HFFc6 (cell line): Measurements from ENCODE around the gene DUS1L. TPM values are rescaled to one million over a fixed set of nuclear protein-coding genes. Genes with fewer than 3 reads are reported as not detected.

ENCODE experiments used
- DNase-seq: peaks from one replicate; pipeline ENCODE4 v3.0.0-alpha.2; 2018
- H3K27ac Mint-ChIP-seq: 2 replicates; pipeline ENCODE4 v1.8.0; 2020; ENCODE audit warnings: mild to moderate bottlenecking, mixed read lengths
- H3K27me3 Mint-ChIP-seq: 2 replicates; pipeline ENCODE4 v1.8.0; 2021; ENCODE audit warnings: mild to moderate bottlenecking, moderate library complexity, mixed read lengths; ENCODE audit not compliant: insufficient read depth
- H3K36me3 Mint-ChIP-seq: 2 replicates; pipeline ENCODE4 v1.8.0; 2021; ENCODE audit warnings: low read depth, mixed read lengths
- H3K4me1 Mint-ChIP-seq: 2 replicates; pipeline ENCODE4 v1.8.0; 2020; ENCODE audit warnings: low read depth, mixed read lengths
- H3K4me3 Mint-ChIP-seq: 2 replicates; pipeline ENCODE4 v1.8.0; 2020; ENCODE audit warnings: mild to moderate bottlenecking, moderate library complexity, mixed read lengths
- H3K9me3 Mint-ChIP-seq: 2 replicates; pipeline ENCODE4 v1.8.0; 2020; ENCODE audit warnings: mild to moderate bottlenecking, mixed read lengths
- total RNA-seq, 6 experiments: library from RNA; stranded (reverse); fragmentation: NEBNext Ultra II Directional; extraction: Animal tissue kit (Norgen Biotek cat#: 25700); gene quantifications; 2 replicates in 1 of 6; 3 replicates in 5 of 6; pipeline ENCODE4 v1.2.3, GENCODE V29; 2021
- TF ChIP-seq, protein P1 (sequence below): fragments of 200-600 bp; sonication (generic); IDR thresholded peaks from 2 replicates; pipeline ENCODE4 v1.5.0; 2021; ENCODE audit warnings: antibody characterized with exemption, mild to moderate bottlenecking

DUS1L gene
- total RNA-seq, 6 experiments from 2014 or later, result 65.8 to 86.8 (median 71.2) TPM

DNA sequence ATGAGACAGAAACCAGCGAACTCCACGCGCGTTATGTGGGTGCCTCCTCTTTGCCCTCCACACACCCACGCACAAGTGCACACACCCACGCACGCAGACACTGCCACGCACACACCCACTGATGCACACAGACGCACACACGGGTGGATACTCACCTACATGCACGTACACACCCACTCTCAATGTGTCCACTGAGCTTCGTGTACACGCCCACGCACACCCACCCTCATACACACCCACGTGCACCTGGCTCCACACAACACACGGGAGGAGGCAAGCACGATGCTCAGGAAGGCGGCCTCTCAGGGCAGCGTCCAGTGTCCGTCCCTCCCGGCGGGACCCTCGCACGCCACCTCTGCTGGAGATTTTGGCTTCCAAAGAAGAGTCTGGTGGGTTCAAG lies 18.2 kb downstream of the DUS1L start:
- DNase-seq, result no peak
- H3K27ac Mint-ChIP-seq, result no peak overlapping the region

DNA sequence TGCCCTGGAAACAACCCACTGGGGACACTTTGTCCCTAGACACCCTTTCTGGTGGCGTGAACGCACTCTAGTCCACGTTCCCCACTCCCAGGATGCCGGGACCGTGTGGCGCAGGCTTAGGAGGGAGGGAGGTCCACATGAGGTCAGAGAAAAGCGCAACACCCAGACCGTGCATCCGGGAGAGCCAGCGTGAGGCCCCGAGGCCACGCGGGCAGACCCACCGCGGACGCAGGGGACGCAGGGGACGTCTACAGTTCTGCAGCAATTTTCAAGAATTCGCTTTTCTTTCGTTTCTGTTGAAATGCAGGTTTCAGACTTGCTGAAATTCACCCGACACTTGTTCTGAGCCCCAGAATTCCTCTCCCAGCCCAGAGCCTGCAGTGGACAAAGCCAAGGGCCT lies 18.7 kb downstream of the DUS1L start:
- Mint-ChIP-seq H3K27ac (no peak overlapping the region), H3K9me3 (no peaks in the 10 kb centered on the region), H3K27me3 (no peaks in the 10 kb centered on the region), H3K36me3 (peaks cover 5% of the 10 kb centered on the region; the same call in 1 of the 2 replicates), H3K4me1 (no peaks in the 10 kb centered on the region), H3K4me3 (no peak overlapping the region)
- DNase-seq, result no peak
- TF ChIP-seq, protein P1, sequence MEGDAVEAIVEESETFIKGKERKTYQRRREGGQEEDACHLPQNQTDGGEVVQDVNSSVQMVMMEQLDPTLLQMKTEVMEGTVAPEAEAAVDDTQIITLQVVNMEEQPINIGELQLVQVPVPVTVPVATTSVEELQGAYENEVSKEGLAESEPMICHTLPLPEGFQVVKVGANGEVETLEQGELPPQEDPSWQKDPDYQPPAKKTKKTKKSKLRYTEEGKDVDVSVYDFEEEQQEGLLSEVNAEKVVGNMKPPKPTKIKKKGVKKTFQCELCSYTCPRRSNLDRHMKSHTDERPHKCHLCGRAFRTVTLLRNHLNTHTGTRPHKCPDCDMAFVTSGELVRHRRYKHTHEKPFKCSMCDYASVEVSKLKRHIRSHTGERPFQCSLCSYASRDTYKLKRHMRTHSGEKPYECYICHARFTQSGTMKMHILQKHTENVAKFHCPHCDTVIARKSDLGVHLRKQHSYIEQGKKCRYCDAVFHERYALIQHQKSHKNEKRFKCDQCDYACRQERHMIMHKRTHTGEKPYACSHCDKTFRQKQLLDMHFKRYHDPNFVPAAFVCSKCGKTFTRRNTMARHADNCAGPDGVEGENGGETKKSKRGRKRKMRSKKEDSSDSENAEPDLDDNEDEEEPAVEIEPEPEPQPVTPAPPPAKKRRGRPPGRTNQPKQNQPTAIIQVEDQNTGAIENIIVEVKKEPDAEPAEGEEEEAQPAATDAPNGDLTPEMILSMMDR, result no peak

More for the DNA sequence above, 18.2 kb downstream of the DUS1L start:
- TF ChIP-seq, protein P1, result no peak
- no peaks in the 10 kb centered on the region for H3K4me1 Mint-ChIP-seq
- peaks cover 5% of the 10 kb centered on the region; the same call in 1 of the 2 replicates for H3K36me3 Mint-ChIP-seq
- no peaks in the 10 kb centered on the region for H3K9me3 Mint-ChIP-seq
- no peak overlapping the region for H3K4me3 Mint-ChIP-seq
- no peaks in the 10 kb centered on the region for H3K27me3 Mint-ChIP-seq

DNA sequence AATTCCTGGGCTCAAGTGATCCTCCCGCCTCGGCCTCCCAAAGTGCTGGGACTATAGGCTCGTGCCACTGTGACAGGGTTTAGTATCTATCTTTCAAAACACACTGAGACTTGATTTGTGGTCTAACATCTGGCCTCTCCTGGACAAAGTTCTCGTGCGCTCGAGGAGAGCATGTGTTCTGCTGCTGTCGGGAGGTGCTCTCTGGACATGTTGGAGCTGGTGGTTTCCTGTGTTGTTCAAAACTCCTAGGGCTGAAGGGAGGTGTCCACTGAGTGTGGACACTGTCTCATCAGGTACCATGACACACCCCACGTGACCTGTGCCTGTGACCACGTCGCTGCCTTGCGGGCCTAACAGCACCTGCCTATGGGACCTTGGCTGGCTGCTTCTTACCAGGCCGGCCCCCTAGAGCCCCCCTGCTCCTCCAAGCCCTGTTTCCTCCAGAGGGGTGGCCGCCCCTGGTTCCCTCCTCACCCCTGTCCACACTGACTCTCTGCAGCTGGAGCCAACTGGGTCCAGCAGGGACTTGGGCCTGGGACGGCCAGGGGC lies 19.6 kb downstream of the DUS1L start:
- Mint-ChIP-seq H3K9me3 (no peaks in the 10 kb centered on the region), H3K27ac (no peak overlapping the region), H3K4me1 (peaks cover 7% of the 10 kb centered on the region), H3K4me3 (no peak overlapping the region), H3K36me3 (peaks cover 5% of the 10 kb centered on the region; the same call in 1 of the 2 replicates), H3K27me3 (no peaks in the 10 kb centered on the region; the same call in 1 of the 2 replicates)
- DNase-seq, result no peak
- TF ChIP-seq, protein P1, result no peak

DNA sequence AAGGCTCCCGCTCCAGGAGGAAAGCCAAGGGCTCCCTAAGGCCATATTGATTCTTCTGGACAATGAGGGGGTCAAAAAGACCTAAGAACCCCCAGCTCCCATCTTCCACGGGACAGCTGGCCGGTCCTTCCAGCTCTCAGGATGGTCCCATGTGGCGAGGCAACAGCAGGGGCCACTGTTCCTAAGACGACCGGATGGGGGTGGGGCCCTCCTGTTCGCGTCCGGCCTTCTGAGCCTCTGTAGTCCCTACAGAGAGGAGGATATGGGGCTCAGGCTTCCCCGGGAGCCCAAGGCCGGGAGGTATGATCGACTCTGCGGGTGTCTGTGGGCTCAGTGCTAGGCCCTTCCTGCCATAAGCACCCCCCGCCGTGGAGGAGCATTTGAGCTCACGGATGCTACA lies 22.1 kb downstream of the DUS1L start:
- Mint-ChIP-seq H3K4me3 (no peak overlapping the region), H3K4me1 (peaks cover 10% of the 10 kb centered on the region), H3K27ac (no peak overlapping the region), H3K36me3 (peaks cover 5% of the 10 kb centered on the region; the same call in 1 of the 2 replicates), H3K9me3 (no peaks in the 10 kb centered on the region), H3K27me3 (no peaks in the 10 kb centered on the region; the same call in 1 of the 2 replicates)
- TF ChIP-seq, protein P1, result no peak
- DNase-seq, result no peak

DNA sequence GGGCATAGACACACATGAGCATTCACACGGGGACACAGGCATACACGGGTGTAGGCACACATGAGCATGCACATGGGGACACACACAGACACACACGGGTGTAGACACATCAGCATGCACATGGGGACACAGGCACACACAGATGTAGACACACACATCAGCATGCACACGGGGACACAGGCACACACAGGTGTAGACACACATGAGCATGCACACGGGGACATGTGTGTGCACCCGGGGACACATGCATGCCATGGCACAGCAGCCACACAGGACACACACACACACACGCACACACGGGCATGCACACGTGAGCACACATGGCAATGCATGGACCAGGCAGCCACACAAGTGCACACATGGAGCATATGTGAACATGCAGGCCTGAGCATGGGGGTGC lies 23.0 kb downstream of the DUS1L start:
- TF ChIP-seq, protein P1, result no peak
- Mint-ChIP-seq H3K27ac (no peak overlapping the region), H3K9me3 (no peaks in the 10 kb centered on the region), H3K4me3 (no peak overlapping the region), H3K4me1 (peaks cover 15% of the 10 kb centered on the region), H3K36me3 (peaks cover 3% of the 10 kb centered on the region; the same call in 1 of the 2 replicates), H3K27me3 (no peaks in the 10 kb centered on the region; the same call in 1 of the 2 replicates)
- DNase-seq, result no peak
